Right hindlimb (tissue), 1 donor: ENCODE results near the gene ADAMTSL3.
"Not testable (repeated sequence)": the region's sequence is repeated elsewhere in the genome, so short reads cannot be mapped to it uniquely, and the experiment has no call there.

Source experiments
- DNase-seq: peaks from one replicate; pipeline ENCODE4 v3.0.0-alpha.2; 2018

The ADAMTSL3 gene

GRCh38 chr15:84051146-84051545 lies 397.2 kb downstream of the ADAMTSL3 start:
- not testable (repeated sequence) for DNase-seq

DNA sequence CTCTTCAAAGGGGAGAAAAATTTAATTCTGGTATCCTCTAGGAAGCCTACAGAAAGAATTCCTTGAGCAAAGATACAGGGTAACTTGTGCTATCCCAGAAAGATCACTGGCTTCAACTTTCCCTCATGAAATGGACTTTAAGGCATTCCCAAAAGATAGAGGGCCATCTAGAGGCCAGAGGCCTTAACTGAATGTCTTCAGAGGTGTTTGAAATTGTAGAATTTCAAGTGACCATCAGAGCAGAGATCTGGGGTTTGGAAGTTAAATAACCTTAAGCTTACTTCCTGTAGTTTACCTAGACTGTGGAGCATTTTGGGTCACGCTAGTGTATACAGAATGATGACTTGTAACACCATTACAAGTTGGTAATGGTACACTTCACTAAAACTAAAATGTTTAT lies 400.6 kb downstream of the ADAMTSL3 start:
- not testable (repeated sequence) for DNase-seq

DNA sequence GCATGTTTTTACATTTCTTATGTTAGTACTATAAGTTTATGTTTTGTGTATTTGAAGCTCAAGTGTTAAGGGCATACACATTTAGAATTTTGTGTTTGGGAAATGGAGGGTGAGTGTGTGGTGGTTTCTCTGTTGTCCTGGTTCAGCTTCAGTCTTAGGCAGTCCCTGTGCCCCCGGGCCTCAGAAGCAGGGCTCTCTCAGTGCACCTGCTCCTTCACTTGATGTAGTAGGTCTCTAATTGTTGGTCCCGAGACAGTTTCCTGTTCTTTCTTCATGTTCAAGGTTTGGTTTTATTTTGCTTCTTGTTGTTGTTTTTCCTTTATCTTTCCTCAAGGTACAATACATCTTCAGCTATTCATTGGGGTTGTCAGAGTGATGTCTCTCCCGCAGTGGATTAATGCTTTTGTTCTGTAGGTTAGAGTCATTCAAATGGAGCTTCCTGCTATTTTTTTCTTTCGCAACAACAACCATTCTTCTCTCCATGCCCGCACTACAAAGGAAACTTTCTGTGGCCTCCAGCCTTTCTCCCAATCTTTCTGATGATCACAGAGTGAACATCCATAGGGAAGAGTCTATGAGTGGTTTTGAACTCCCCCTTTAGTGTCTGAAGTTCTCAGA lies 403.9 kb downstream of the ADAMTSL3 start:
- no peak for DNase-seq

GRCh38 chr15:84063674-84064073 lies 409.8 kb downstream of the ADAMTSL3 start:
- not testable (repeated sequence) for DNase-seq

- not testable (repeated sequence) for DNase-seq
Measured at GRCh38 chr15:84068674-84069073, 414.8 kb downstream of the ADAMTSL3 start.

- not testable (repeated sequence) for DNase-seq
Measured at GRCh38 chr15:84078038-84078437, 424.1 kb downstream of the ADAMTSL3 start.

- not testable (repeated sequence) for DNase-seq
Measured at GRCh38 chr15:84079325-84079884, 425.5 kb downstream of the ADAMTSL3 start.

- DNase-seq = peak; percentile 43
Measured at GRCh38 chr15:84079885-84080777, 426.2 kb downstream of the ADAMTSL3 start.

GRCh38 chr15:84080778-84081084 lies 426.8 kb downstream of the ADAMTSL3 start:
- not testable (repeated sequence) for DNase-seq

DNA sequence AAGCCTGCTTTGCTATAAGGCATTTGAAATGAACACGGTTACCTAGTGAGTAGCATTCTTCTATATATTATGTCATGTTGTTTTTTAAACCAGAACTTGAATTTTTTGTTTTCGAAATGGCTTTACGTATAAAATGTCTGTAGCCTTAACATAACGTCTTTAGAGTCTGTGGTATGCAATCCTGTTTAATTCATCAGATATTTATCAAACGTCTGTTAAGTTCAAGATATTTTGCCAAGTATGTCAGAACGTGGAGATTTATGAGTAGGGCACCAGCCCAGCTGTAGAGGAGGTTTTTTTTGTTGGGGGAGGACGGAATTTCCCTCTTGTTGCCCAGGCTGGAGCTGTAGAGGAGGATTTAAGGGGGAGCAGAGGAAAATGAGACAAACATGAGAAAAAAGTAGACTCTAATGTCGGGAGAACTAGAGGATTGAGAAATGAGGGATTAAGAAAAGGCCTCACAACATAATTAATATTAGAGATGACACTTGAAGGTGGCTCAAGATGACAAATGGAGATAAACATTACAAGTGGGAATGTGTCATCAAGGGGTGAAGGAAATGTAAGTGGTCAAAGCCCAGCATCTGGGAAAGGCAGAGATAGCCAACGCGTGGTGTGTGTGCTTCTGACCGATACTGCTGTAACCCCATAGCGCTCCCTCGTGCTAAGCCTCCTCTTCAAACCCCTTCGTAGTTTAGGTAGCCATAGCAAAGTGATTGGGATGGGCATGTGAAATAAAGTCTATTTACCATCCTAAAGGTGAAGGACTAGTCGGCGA lies 427.7 kb downstream of the ADAMTSL3 start:
- no peak for DNase-seq

DNA sequence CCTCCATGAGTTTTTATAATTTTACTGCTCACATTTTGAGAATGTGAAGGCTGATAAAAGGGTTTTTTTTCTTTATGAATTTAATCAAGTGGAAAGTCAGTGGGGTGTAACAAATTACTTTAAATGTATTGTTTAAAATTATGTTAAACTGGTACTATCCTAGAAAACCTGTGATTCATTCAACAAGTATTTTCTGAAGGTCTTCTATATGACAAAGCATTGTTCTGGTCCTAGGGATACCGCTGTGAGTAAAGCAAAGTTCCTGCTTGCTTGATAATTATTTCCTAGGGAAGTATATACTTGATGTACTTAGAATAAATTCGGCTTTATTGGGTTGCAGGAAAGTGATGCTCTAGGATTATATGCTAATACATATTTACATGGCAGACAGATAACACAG lies 428.8 kb downstream of the ADAMTSL3 start:
- no peak for DNase-seq

- not testable (repeated sequence) for DNase-seq
Measured at GRCh38 chr15:84086071-84086470, 432.1 kb downstream of the ADAMTSL3 start.
